ENCODE results near the gene EIF2B2. TPM values are rescaled to one million over a fixed set of nuclear protein-coding genes. Genes with fewer than 3 reads are reported as not detected.

Gene EIF2B2
- total and polyA plus RNA-seq, 2 experiments from 2014 or later = 39.2 to 40.5 TPM

DNA sequence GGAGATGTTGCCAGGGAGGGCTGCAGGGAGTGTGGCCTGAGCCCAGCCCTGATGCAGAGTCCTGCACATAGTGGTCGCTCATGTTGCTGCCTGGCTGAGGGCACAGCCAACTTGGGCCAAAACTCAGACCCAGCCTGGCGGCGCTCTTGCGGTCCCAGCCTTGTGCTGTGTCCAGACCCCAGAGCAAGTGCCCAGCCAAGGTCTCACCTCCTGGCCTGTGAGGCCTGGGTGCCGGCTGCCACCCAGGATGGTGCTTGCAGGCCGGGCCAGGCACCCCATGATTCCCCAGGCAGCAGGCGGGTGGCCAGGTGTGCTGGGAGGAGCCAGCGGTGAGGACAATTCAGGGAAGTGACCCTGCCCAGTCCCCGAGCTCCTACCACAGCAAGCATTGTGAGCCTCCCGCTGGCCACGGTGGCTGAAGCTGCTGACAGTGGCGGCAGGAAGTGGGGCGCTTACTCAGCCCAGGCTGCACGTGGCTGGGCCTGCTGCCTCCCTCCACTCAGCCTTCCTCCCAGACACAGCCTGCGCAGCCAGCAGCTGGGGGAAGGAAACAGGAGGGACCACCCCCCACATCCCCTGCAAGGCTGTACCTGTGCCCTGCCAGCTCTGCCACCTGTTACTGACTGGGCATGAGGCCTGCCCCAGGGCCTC, 29.6 kb upstream of the EIF2B2 start (continued):
- TF ChIP-seq, protein P1, sequence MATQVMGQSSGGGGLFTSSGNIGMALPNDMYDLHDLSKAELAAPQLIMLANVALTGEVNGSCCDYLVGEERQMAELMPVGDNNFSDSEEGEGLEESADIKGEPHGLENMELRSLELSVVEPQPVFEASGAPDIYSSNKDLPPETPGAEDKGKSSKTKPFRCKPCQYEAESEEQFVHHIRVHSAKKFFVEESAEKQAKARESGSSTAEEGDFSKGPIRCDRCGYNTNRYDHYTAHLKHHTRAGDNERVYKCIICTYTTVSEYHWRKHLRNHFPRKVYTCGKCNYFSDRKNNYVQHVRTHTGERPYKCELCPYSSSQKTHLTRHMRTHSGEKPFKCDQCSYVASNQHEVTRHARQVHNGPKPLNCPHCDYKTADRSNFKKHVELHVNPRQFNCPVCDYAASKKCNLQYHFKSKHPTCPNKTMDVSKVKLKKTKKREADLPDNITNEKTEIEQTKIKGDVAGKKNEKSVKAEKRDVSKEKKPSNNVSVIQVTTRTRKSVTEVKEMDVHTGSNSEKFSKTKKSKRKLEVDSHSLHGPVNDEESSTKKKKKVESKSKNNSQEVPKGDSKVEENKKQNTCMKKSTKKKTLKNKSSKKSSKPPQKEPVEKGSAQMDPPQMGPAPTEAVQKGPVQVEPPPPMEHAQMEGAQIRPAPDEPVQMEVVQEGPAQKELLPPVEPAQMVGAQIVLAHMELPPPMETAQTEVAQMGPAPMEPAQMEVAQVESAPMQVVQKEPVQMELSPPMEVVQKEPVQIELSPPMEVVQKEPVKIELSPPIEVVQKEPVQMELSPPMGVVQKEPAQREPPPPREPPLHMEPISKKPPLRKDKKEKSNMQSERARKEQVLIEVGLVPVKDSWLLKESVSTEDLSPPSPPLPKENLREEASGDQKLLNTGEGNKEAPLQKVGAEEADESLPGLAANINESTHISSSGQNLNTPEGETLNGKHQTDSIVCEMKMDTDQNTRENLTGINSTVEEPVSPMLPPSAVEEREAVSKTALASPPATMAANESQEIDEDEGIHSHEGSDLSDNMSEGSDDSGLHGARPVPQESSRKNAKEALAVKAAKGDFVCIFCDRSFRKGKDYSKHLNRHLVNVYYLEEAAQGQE (IDR thresholded peaks at IDR 0.05; ENCODE audit: unreplicated experiment) = no peak
- TF ChIP-seq, protein P2, sequence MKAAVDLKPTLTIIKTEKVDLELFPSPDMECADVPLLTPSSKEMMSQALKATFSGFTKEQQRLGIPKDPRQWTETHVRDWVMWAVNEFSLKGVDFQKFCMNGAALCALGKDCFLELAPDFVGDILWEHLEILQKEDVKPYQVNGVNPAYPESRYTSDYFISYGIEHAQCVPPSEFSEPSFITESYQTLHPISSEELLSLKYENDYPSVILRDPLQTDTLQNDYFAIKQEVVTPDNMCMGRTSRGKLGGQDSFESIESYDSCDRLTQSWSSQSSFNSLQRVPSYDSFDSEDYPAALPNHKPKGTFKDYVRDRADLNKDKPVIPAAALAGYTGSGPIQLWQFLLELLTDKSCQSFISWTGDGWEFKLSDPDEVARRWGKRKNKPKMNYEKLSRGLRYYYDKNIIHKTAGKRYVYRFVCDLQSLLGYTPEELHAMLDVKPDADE (IDR thresholded peaks at IDR 0.05) = no peak

DNA sequence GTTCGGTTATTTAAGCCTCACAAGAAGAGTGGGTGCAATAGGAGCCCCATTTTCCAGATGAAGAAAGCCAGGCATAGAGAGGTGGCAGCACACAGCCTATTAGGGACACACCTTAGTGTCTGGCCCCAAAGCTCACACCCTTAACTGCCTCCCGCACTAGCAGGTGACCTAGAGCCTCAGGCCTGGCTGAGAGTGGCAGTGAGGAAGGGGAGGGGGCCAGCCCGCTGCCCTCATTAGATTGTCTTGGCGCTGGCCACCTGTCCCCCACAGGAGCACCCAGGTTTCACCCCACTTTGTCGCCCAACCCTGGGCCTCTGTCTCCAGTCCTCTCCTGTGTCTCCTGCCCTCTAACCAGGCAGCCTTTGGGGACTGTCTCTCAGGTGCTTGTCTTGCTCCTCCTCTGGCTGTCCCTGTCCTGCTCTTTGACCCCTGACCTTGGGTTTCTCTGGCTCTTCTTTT, 28.8 kb upstream of the EIF2B2 start:
- Histone ChIP-seq H3K79me2 (replicated peaks; ENCODE audit: insufficient read depth) (no peaks in the 10 kb centered on the region), H3K36me3 (ENCODE audit: insufficient read depth) (no peaks in the 10 kb centered on the region), H3K4me3 (no peak overlapping the region), H2AFZ (peak overlapping the region; percentile 48), H3K27me3 (ENCODE audit: insufficient read depth) (no peaks in the 10 kb centered on the region), H3K4me1 (ENCODE audit: insufficient read depth) (peaks cover 17% of the 10 kb centered on the region; the same call in 1 of the 2 replicates), H3F3A (replicated peaks; ENCODE audit: low read depth) (no peaks in the 10 kb centered on the region), H3K27ac (ENCODE audit: low read depth) (no peak overlapping the region), H3K4me2 (0 out of 2 replicates have a peak overlapping the region, but pooled peaks have one; percentile 38), H4K20me1 (replicated peaks; ENCODE audit: insufficient read depth) (no peaks in the 10 kb centered on the region), H3K9me2 (ENCODE audit: insufficient read depth) (no peaks in the 10 kb centered on the region)
- no peaks in the 10 kb centered on the region for H3K9me3 Mint-ChIP-seq
- H3K27me3 Mint-ChIP-seq (ENCODE audit: insufficient read depth, low read depth, poor library complexity) = peaks cover 5% of the 10 kb centered on the region
- TF ChIP-seq EZH2phosphoT487 (IDR thresholded peaks at IDR 0.05; ENCODE audit: unreplicated experiment) (no peak), ZNF114 (CRISPR knock-in tag; IDR thresholded peaks at IDR 0.05) (no peak)
- TF ChIP-seq, protein P2 (IDR thresholded peaks at IDR 0.05) = no peak
- ATAC-seq = peak; percentile 34
- H3K27ac Mint-ChIP-seq = peak overlapping the region; percentile 13; the same call in 1 of the 2 replicates
- DNase-seq (ENCODE audit: low spot score) = no peak
- H3K36me3 Mint-ChIP-seq (ENCODE audit: low read depth) = no peaks in the 10 kb centered on the region
- peaks cover 23% of the 10 kb centered on the region for H3K4me1 Mint-ChIP-seq
- H3K4me3 Mint-ChIP-seq = peak overlapping the region; percentile 5; the same call in 1 of the 3 replicates

Data from GM23338 (cell line).